ENCODE measurements around the gene BLCAP.

Gene BLCAP

DNA sequence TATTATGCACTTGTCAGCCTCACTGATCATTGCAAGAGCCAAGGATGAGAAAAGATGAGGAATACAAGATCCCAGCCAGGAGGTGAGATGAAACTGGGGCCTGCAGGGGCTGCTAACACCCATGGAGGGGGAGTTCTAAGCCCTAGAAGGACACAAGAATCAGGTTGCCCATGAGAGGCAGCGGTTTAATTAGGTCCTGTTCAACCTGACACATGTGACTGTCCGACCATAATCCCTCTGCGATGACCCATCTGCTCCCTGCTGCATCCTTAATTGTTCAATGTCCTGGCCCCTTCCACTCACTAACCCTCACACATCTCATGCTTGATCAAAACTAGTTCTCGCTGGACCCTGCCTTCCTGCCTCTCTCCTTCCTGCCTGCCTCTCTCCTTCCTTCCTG, 58.8 kb downstream of the BLCAP start:
- TF ChIP-seq MYNN (tag by site-specific recombination; IDR thresholded peaks at IDR 0.05; ENCODE audit: borderline replicate concordance) (no peak), PRDM1 (tag by site-specific recombination; IDR thresholded peaks at IDR 0.05) (no peak), ZNF366 (tag by site-specific recombination; conservative IDR thresholded peaks at IDR 0.05) (no peak), ZFP37 (tag by site-specific recombination; IDR thresholded peaks at IDR 0.05) (no peak), ZNF544 (tag by site-specific recombination; IDR thresholded peaks at IDR 0.05) (no peak), ZNF623 (tag by site-specific recombination; IDR thresholded peaks at IDR 0.05) (no peak), ZNF785 (tag by site-specific recombination; IDR thresholded peaks at IDR 0.05) (no peak), ZNF791 (tag by site-specific recombination; IDR thresholded peaks at IDR 0.05) (no peak), ZNF239 (tag by site-specific recombination; IDR thresholded peaks at IDR 0.05) (no peak), ZNF433 (tag by site-specific recombination; IDR thresholded peaks at IDR 0.05; ENCODE audit: low read depth) (no peak), KLF16 (tag by site-specific recombination; IDR thresholded peaks at IDR 0.05) (no peak), ZNF157 (tag by site-specific recombination; IDR thresholded peaks at IDR 0.05) (no peak)
- TF ChIP-seq, protein P1, sequence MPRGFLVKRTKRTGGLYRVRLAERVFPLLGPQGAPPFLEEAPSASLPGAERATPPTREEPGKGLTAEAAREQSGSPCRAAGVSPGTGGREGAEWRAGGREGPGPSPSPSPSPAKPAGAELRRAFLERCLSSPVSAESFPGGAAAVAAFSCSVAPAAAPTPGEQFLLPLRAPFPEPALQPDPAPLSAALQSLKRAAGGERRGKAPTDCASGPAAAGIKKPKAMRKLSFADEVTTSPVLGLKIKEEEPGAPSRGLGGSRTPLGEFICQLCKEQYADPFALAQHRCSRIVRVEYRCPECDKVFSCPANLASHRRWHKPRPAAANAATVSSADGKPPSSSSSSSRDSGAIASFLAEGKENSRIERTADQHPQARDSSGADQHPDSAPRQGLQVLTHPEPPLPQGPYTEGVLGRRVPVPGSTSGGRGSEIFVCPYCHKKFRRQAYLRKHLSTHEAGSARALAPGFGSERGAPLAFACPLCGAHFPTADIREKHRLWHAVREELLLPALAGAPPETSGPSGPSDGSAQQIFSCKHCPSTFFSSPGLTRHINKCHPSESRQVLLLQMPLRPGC (tag by site-specific recombination; IDR thresholded peaks at IDR 0.05), result no peak
- TF ChIP-seq, protein P2, sequence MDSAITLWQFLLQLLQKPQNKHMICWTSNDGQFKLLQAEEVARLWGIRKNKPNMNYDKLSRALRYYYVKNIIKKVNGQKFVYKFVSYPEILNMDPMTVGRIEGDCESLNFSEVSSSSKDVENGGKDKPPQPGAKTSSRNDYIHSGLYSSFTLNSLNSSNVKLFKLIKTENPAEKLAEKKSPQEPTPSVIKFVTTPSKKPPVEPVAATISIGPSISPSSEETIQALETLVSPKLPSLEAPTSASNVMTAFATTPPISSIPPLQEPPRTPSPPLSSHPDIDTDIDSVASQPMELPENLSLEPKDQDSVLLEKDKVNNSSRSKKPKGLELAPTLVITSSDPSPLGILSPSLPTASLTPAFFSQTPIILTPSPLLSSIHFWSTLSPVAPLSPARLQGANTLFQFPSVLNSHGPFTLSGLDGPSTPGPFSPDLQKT (IDR thresholded peaks at IDR 0.05; ENCODE audit: borderline replicate concordance, low read depth, low read length), result no peak
- TF ChIP-seq, protein P3, sequence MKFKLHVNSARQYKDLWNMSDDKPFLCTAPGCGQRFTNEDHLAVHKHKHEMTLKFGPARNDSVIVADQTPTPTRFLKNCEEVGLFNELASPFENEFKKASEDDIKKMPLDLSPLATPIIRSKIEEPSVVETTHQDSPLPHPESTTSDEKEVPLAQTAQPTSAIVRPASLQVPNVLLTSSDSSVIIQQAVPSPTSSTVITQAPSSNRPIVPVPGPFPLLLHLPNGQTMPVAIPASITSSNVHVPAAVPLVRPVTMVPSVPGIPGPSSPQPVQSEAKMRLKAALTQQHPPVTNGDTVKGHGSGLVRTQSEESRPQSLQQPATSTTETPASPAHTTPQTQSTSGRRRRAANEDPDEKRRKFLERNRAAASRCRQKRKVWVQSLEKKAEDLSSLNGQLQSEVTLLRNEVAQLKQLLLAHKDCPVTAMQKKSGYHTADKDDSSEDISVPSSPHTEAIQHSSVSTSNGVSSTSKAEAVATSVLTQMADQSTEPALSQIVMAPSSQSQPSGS (tag by site-specific recombination; IDR thresholded peaks at IDR 0.05; ENCODE audit: low read depth), result no peak
- TF ChIP-seq, protein P4, sequence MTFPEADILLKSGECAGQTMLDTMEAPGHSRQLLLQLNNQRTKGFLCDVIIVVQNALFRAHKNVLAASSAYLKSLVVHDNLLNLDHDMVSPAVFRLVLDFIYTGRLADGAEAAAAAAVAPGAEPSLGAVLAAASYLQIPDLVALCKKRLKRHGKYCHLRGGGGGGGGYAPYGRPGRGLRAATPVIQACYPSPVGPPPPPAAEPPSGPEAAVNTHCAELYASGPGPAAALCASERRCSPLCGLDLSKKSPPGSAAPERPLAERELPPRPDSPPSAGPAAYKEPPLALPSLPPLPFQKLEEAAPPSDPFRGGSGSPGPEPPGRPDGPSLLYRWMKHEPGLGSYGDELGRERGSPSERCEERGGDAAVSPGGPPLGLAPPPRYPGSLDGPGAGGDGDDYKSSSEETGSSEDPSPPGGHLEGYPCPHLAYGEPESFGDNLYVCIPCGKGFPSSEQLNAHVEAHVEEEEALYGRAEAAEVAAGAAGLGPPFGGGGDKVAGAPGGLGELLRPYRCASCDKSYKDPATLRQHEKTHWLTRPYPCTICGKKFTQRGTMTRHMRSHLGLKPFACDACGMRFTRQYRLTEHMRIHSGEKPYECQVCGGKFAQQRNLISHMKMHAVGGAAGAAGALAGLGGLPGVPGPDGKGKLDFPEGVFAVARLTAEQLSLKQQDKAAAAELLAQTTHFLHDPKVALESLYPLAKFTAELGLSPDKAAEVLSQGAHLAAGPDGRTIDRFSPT (tag by site-specific recombination; IDR thresholded peaks at IDR 0.05), result no peak
- no peaks in the 10 kb centered on the region for H3K36me3 ChIP-seq (ENCODE audit: control insufficient read depth in 2 of 2, insufficient read depth in 1 of 2, low read length in 2 of 2)
- POLR2A ChIA-PET, result no interaction called here
- H3K4me1 ChIP-seq (ENCODE audit: control insufficient read depth, insufficient read depth, low read length), result no peaks in the 10 kb centered on the region
- no peak overlapping the region for H3K4me3 ChIP-seq (ENCODE audit: low read depth, low read length)
- CTCF ChIA-PET, result no interaction called here
- no peak overlapping the region for H3K27ac ChIP-seq (ENCODE audit: extremely low read depth, low read depth, low read length)
- H3K9me3 ChIP-seq (ENCODE audit: control insufficient read depth, insufficient read depth, low read depth, low read length), result no peaks in the 10 kb centered on the region

Measured in HEK293 (cell line).